MCF 10A (cell line): ENCODE measurements around the gene CNNM2. TPM values are rescaled to one million over a fixed set of nuclear protein-coding genes. Genes with fewer than 3 reads are reported as not detected.
A peak's percentile ranks its signal among the peaks of the same experiment; 100 is the strongest.

Experiments
- BruUV-seq: library from RNA; stranded (reverse); fragments of 400-500 nt; replicated peaks from 2 replicates; lab custom pipeline; 2021; lab: Mats Ljungman, UMichigan
- CTCF ChIA-PET: fragments of 300-600 bp; sonication (Branson Sonifier 250); formaldehyde crosslinking; extraction: SDS; loops from one replicate; lab custom pipeline; 2021; ENCODE audit warnings: antibody characterized with exemption, inconsistent platforms; lab: Yijun Ruan, JAX
- POLR2A ChIA-PET: fragments of 300-600, 350-650 bp; sonication (Branson Sonifier 250); formaldehyde crosslinking; extraction: SDS; loops from one replicate; lab custom pipeline; 2020; ENCODE audit warnings: antibody characterized with exemption, inconsistent platforms; lab: Yijun Ruan, JAX
- DNase-seq: peaks from one replicate; pipeline ENCODE4 v3.0.0-alpha.2; 2018; ENCODE audit not compliant: unreplicated experiment
- H3K27ac Mint-ChIP-seq: one replicate; pipeline ENCODE4 v1.8.0; 2022; ENCODE audit warnings: mild to moderate bottlenecking, low read depth, mixed read lengths; ENCODE audit not compliant: unreplicated experiment
- H3K27me3 Mint-ChIP-seq: one replicate; pipeline ENCODE4 v1.8.0; 2022; ENCODE audit warnings: mixed read lengths; ENCODE audit not compliant: insufficient read depth, unreplicated experiment
- H3K36me3 Mint-ChIP-seq: one replicate; pipeline ENCODE4 v1.8.0; 2022; ENCODE audit warnings: mild to moderate bottlenecking, moderate library complexity, mixed read lengths; ENCODE audit not compliant: insufficient read depth, unreplicated experiment
- H3K4me1 Mint-ChIP-seq: one replicate; pipeline ENCODE4 v1.8.0; 2022; ENCODE audit warnings: mixed read lengths; ENCODE audit not compliant: insufficient read depth, unreplicated experiment
- H3K4me3 Mint-ChIP-seq: one replicate; pipeline ENCODE4 v1.8.0; 2022; ENCODE audit warnings: mild to moderate bottlenecking, moderate library complexity, mixed read lengths; ENCODE audit not compliant: unreplicated experiment
- H3K9me3 Mint-ChIP-seq: one replicate; pipeline ENCODE4 v1.8.0; 2022; ENCODE audit warnings: mixed read lengths; ENCODE audit not compliant: unreplicated experiment
- intact Hi-C: fragments of 100-400 bp; cut with micrococcal nuclease; formaldehyde crosslinking; loops from 2 replicates; pipeline ENCODE4 v1.14.1; 2022
- total RNA-seq: library from RNA; stranded (reverse); gene quantifications from 2 replicates; pipeline ENCODE4 v1.2.3, GENCODE V29; 2022
- TF ChIP-seq, protein P1 (sequence below): fragments of 200-600 bp; IDR thresholded peaks from one replicate; pipeline ENCODE4 v1.8.0; 2022; ENCODE audit warnings: antibody characterized with exemption, mild to moderate bottlenecking; ENCODE audit not compliant: unreplicated experiment

The CNNM2 gene
- total RNA-seq, 1 experiment from 2014 or later, result 5.6 TPM

DNA sequence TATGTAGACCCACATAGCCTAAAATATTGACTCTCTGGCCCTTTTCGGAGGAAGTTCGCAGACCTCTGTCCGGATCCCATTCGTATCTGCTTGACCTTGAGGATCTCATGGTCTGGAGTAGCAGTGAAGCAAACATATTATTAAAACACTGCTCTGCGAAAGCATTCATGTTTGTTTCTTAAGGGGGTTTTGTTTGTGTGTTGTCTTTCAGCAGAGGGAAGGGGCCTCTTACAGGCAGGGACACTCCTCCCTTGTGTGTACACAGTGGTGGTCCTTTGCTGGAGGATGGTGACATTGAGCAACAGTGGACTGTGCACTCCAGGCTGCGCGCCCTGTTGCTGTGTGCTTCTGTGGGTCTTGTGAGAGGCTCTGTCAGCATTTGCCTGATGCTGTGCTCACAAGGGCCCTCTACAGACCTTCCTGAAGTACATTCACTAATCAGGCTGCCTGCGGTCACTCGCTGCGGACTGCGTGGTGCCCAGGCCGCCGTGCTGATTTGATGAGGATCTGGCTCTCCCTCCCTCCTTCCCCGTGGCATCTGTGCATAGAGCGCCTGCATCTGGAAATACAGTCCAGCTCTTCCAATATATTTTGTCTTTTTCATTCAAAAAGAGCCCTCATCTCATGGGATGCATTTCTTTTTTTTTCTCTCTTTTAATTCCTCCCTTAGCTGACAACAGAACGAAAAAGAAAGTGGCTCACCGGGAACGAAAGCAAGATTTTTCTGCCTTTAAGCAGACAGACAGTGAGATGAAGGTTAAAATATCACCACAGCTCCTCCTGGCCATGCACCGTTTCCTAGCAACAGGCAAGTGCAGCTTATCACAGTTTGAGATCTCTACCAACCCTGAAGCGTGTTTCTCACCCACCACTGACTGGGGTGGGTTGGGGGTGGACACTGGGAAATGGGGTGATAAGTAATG lies 135.8 kb downstream of the CNNM2 start:
- Mint-ChIP-seq H3K27me3 (no peaks in the 10 kb centered on the region), H3K36me3 (peaks cover 6% of the 10 kb centered on the region), H3K4me3 (no peak overlapping the region), H3K9me3 (no peaks in the 10 kb centered on the region), H3K4me1 (no peaks in the 10 kb centered on the region), H3K27ac (no peak overlapping the region)
- peak; percentile 5 for DNase-seq
- TF ChIP-seq, protein P1, sequence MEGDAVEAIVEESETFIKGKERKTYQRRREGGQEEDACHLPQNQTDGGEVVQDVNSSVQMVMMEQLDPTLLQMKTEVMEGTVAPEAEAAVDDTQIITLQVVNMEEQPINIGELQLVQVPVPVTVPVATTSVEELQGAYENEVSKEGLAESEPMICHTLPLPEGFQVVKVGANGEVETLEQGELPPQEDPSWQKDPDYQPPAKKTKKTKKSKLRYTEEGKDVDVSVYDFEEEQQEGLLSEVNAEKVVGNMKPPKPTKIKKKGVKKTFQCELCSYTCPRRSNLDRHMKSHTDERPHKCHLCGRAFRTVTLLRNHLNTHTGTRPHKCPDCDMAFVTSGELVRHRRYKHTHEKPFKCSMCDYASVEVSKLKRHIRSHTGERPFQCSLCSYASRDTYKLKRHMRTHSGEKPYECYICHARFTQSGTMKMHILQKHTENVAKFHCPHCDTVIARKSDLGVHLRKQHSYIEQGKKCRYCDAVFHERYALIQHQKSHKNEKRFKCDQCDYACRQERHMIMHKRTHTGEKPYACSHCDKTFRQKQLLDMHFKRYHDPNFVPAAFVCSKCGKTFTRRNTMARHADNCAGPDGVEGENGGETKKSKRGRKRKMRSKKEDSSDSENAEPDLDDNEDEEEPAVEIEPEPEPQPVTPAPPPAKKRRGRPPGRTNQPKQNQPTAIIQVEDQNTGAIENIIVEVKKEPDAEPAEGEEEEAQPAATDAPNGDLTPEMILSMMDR, result no peak
- POLR2A ChIA-PET, result interaction anchor here (0.7 kb wide), 1 partner anchor 40 kb away, joined by 3 read pairs; no protein-coding TSS in a partner anchor
- intact Hi-C loops, result no loop called here
- CTCF ChIA-PET, result no interaction called here
- no TSS peak for BruUV-seq

DNA sequence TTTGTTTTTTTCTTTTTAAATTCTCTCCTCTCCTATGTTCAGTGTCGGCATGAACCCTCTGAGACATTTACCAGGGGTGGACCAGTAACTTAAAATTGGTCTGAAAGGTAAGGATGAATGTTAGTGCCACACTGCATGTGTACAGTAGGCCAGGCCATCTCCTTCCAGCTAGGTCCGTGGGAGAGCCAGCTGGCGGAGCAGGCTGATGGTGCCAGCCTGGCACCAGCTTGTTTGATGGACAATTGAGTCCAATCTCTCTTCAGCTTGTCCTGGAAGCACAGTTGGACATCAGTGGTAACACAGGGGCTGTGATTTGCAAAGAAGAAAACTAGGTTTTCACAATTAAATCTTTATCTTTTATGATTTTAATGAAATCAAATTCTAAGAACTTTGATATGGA lies 136.5 kb downstream of the CNNM2 start:
- no peak overlapping the region for H3K4me3 Mint-ChIP-seq
- TF ChIP-seq, protein P1, result no peak
- BruUV-seq, result no TSS peak
- CTCF ChIA-PET, result interaction anchor here (0.6 kb wide), 1 partner anchor 25 kb away, joined by 3 read pairs; no protein-coding TSS in a partner anchor
- DNase-seq, result no peak
- peaks cover 6% of the 10 kb centered on the region for H3K36me3 Mint-ChIP-seq
- POLR2A ChIA-PET, result interaction anchor here (0.7 kb wide), 1 partner anchor 41 kb away, joined by 3 read pairs; no protein-coding TSS in a partner anchor
- H3K27ac Mint-ChIP-seq, result no peak overlapping the region
- intact Hi-C loops, result no loop called here
- no peaks in the 10 kb centered on the region for H3K9me3 Mint-ChIP-seq
- no peaks in the 10 kb centered on the region for H3K4me1 Mint-ChIP-seq
- H3K27me3 Mint-ChIP-seq, result no peaks in the 10 kb centered on the region

DNA sequence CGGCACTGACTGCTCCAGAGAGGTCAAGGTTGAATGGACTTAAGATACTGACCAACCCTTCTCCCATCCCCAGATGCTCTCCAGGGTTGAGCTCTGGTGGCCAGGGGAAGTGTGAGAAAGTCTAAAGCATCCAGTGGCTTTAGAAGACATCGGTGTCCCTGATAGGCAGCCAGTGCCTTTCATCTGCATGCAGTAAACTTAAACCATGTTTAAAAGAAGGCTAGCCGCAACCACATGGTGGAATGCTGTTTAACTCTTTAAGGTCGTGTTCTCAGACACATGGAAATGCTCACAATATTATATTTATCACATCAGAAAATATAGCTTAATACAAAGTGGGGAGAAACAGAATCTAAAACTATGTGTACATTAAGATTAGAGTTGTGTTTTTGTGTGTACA lies 137.0 kb downstream of the CNNM2 start:
- DNase-seq, result no peak
- Mint-ChIP-seq H3K27me3 (no peaks in the 10 kb centered on the region), H3K36me3 (peaks cover 6% of the 10 kb centered on the region), H3K4me3 (no peak overlapping the region), H3K4me1 (no peaks in the 10 kb centered on the region), H3K9me3 (no peaks in the 10 kb centered on the region), H3K27ac (no peak overlapping the region)
- ChIA-PET CTCF (interaction anchor here (0.6 kb wide), 1 partner anchor 26 kb away, joined by 3 read pairs; no protein-coding TSS in a partner anchor), POLR2A (interaction anchor here (1.1 kb wide), 1 partner anchor 9 kb away, joined by 5 read pairs; no protein-coding TSS in a partner anchor)
- TF ChIP-seq, protein P1, result no peak
- no TSS peak for BruUV-seq
- intact Hi-C loops, result no loop called here

DNA sequence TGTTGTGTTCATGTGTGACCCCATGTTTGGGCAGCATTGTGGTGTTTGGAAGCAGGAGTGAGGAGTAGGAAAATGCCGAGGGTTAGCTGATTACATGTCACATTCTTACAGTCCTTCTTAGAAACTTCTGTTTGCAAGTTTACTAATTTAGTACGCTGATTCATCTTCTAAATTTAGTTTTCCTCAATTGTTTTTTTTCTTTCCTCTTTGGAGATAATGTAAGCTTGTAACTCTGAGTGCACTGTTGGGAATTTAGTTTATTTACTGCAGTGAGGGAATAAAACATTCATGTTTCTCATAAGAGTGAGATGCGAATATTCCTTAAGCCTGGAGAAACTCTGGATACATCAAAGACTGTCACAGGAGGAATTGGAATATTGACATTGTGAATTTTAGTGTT lies 139.9 kb downstream of the CNNM2 start:
- CTCF ChIA-PET, result interaction anchor here (0.7 kb wide), 3 partner anchors 33 to 223 kb away, joined by 3 read pairs; no protein-coding TSS in a partner anchor

More for the DNA sequence above, 139.9 kb downstream of the CNNM2 start:
- BruUV-seq, result no TSS peak
- TF ChIP-seq, protein P1, result no peak
- H3K9me3 Mint-ChIP-seq, result no peaks in the 10 kb centered on the region
- POLR2A ChIA-PET, result interaction anchor here (1.1 kb wide), 1 partner anchor 8 kb away, joined by 3 read pairs; no protein-coding TSS in a partner anchor
- DNase-seq, result no peak
- no peak overlapping the region for H3K27ac Mint-ChIP-seq
- intact Hi-C loops, result no loop called here
- H3K4me3 Mint-ChIP-seq, result no peak overlapping the region
- H3K4me1 Mint-ChIP-seq, result no peaks in the 10 kb centered on the region
- H3K36me3 Mint-ChIP-seq, result no peaks in the 10 kb centered on the region
- H3K27me3 Mint-ChIP-seq, result no peaks in the 10 kb centered on the region
